K562 (cell line): ENCODE results near the gene SRBD1. TPM values are rescaled to one million over a fixed set of nuclear protein-coding genes. Genes with fewer than 3 reads are reported as not detected.
A peak's percentile ranks its signal among the peaks of the same experiment; 100 is the strongest.

Source experiments
- DPF2 ChIP-seq: fragments of 450-650 bp; IDR thresholded peaks from 2 replicates; pipeline ENCODE4 v1.6.1; 2016
- FOSL1 ChIP-seq: fragments of 200-800 bp; sonication (Bioruptor generic); conservative IDR thresholded peaks from 2 replicates; pipeline ENCODE4 v1.6.1; 2016; ENCODE audit warnings: missing genetic modification characterization, missing compliant biosample characterization
- GTF2F1 ChIP-seq: IDR thresholded peaks from 2 replicates; pipeline ENCODE4 v1.6.1; 2011; ENCODE audit warnings: low read depth, low read length, improper control_type of control experiment
- HDAC3 ChIP-seq: fragments of 450-650 bp; IDR thresholded peaks from 2 replicates; pipeline ENCODE4 v1.6.1; 2018; ENCODE audit warnings: borderline replicate concordance, mild to moderate bottlenecking, moderate library complexity; ENCODE audit not compliant: partially characterized antibody
- KLF13 ChIP-seq: fragments of 450-650 bp; IDR thresholded peaks from 2 replicates; pipeline ENCODE4 v1.6.1; 2016; ENCODE audit warnings: missing genetic modification characterization, low read depth, mild to moderate bottlenecking, missing compliant biosample characterization, moderate library complexity, borderline replicate concordance
- NCOA6 ChIP-seq: fragments of 450-650 bp; IDR thresholded peaks from 2 replicates; pipeline ENCODE4 v1.6.1; 2017; ENCODE audit warnings: mild to moderate bottlenecking
- NFE2 ChIP-seq: IDR thresholded peaks from 2 replicates; pipeline ENCODE4 v1.6.1; 2014; ENCODE audit warnings: antibody characterized with exemption, low read depth
- NR4A1 ChIP-seq, 2 experiments: fragments of 250-450 bp in 1 of 2; fragments of 450-650 bp in 1 of 2; sonication (Bioruptor Pico) in 1 of 2; IDR thresholded peaks; 2 replicates each; pipeline versions ENCODE4 v1.4.0 to v1.6.1; 2016 to 2020; ENCODE audit warnings: mild to moderate bottlenecking in 2 of 2, missing compliant biosample characterization in 1 of 2, missing genetic modification characterization in 1 of 2, moderate library complexity in 1 of 2
- SMAD3 ChIP-seq: fragments of 450-650 bp; formaldehyde crosslinking; conservative IDR thresholded peaks from 2 replicates; pipeline ENCODE4 v1.4.0; 2020; ENCODE audit warnings: mild to moderate bottlenecking
- SRSF1 ChIP-seq: fragments of 200-400 bp; formaldehyde crosslinking; IDR thresholded peaks from 2 replicates; pipeline ENCODE4 v1.6.1; 2017; ENCODE audit warnings: mild to moderate bottlenecking, low read depth, low read length, moderate library complexity
- SRSF7 ChIP-seq: fragments of 200-400 bp; formaldehyde crosslinking; optimal IDR thresholded peaks from 2 replicates; pipeline ENCODE3; 2017; ENCODE audit warnings: mild to moderate bottlenecking, low read depth, low read length
- TAF15 ChIP-seq: fragments of 200-400 bp; formaldehyde crosslinking; IDR thresholded peaks from 2 replicates; pipeline ENCODE4 v1.6.1; 2017; ENCODE audit warnings: mild to moderate bottlenecking, low read depth, low read length, moderate library complexity
- TAL1 ChIP-seq: fragments of 450-650 bp; IDR thresholded peaks from 2 replicates; pipeline ENCODE4 v1.6.1; 2016; ENCODE audit warnings: mild to moderate bottlenecking
- ZNF232 ChIP-seq: sonication (generic); formaldehyde crosslinking; IDR thresholded peaks from 2 replicates; pipeline ENCODE4 v1.8.0; 2022; ENCODE audit warnings: mild to moderate bottlenecking, missing genetic modification reagents
- ZNF263 ChIP-seq: sonication (generic); formaldehyde crosslinking; IDR thresholded peaks from 2 replicates; pipeline ENCODE4 v1.8.0; 2022; ENCODE audit warnings: mild to moderate bottlenecking, missing genetic modification reagents, borderline replicate concordance
- ZNF3 ChIP-seq: fragments of 250-450 bp; sonication (Bioruptor Pico); IDR thresholded peaks from 2 replicates; pipeline ENCODE4 v1.5.0; 2021; ENCODE audit warnings: mild to moderate bottlenecking, moderate library complexity
- ZNF324 ChIP-seq: fragments of 250-450 bp; sonication (Bioruptor Pico); IDR thresholded peaks from 2 replicates; pipeline ENCODE4 v1.4.0; 2020; ENCODE audit warnings: mild to moderate bottlenecking
- ZSCAN32 ChIP-seq: fragments of 450-650 bp; formaldehyde crosslinking; IDR thresholded peaks from 2 replicates; pipeline ENCODE4 v1.4.0; 2020; ENCODE audit warnings: mild to moderate bottlenecking, moderate library complexity
- polyA plus RNA-seq, 8 experiments: library from polyadenylated mRNA; depleted of rRNA in 4 of 8; stranded (reverse) in 5 of 8; unstranded in 3 of 8; fragments of >200 nt; fragmentation: Nextera tagmentation in 2 of 8; fragmentation: Illumina TruSeq in 1 of 8; extraction: Ambion mirVana in 2 of 8; extraction: Trizol in 1 of 8; gene quantifications; 2 replicates each; pipeline versions ENCODE4 v1.2.1 to v1.2.3, GENCODE V29; 2011 to 2014; ENCODE audit warnings: inconsistent platforms in 1 of 8, missing spikeins in 1 of 8
- total RNA-seq, 7 experiments: library from RNA; depleted of rRNA in 6 of 7; stranded (reverse); fragments of >200 nt in 6 of 7; fragmentation: Illumina TruSeq in 2 of 7; extraction: Trizol in 2 of 7; gene quantifications; 2 replicates each; pipeline versions ENCODE4 v1.2.1 to v1.2.3, GENCODE V29; 2011 to 2021; ENCODE audit warnings: low replicate concordance in 1 of 7
- TF ChIP-seq, protein P1 (sequence below): conservative IDR thresholded peaks from 2 replicates; pipeline ENCODE4 v1.6.1; 2011; ENCODE audit warnings: low read depth, mild to moderate bottlenecking, low read length; ENCODE audit not compliant: control insufficient read depth
- TF ChIP-seq, protein P2 (sequence below), 2 experiments: IDR thresholded peaks in 1 of 2; conservative IDR thresholded peaks in 1 of 2; 2 replicates each; pipeline ENCODE4 v1.6.1; 2016; ENCODE audit warnings: low read depth in 2 of 2, mild to moderate bottlenecking in 1 of 2, missing compliant biosample characterization in 1 of 2, missing genetic modification characterization in 1 of 2, moderate library complexity in 1 of 2
- TF ChIP-seq, protein P3 (sequence below), 3 experiments: fragments of 200-800 bp in 1 of 3; sonication (Bioruptor generic) in 1 of 3; sonication (generic) in 1 of 3; formaldehyde crosslinking in 1 of 3; IDR thresholded peaks; 2 replicates each; pipeline versions ENCODE4 v1.6.1 to v1.8.0; 2016 to 2022; ENCODE audit warnings: mild to moderate bottlenecking in 2 of 3, missing compliant biosample characterization in 2 of 3, missing genetic modification characterization in 2 of 3, missing genetic modification reagents in 1 of 3
- TF ChIP-seq, protein P4 (sequence below): sonication (generic); formaldehyde crosslinking; IDR thresholded peaks from 2 replicates; pipeline ENCODE4 v1.8.0; 2022; ENCODE audit warnings: mild to moderate bottlenecking, missing genetic modification reagents

The SRBD1 gene
- total and polyA plus RNA-seq, 9 of the 15 experiments (the other 6 are each of a cell fraction or from before 2014, with no cell fraction given) = 6.9 to 23.2 (median 14.7) TPM

DNA sequence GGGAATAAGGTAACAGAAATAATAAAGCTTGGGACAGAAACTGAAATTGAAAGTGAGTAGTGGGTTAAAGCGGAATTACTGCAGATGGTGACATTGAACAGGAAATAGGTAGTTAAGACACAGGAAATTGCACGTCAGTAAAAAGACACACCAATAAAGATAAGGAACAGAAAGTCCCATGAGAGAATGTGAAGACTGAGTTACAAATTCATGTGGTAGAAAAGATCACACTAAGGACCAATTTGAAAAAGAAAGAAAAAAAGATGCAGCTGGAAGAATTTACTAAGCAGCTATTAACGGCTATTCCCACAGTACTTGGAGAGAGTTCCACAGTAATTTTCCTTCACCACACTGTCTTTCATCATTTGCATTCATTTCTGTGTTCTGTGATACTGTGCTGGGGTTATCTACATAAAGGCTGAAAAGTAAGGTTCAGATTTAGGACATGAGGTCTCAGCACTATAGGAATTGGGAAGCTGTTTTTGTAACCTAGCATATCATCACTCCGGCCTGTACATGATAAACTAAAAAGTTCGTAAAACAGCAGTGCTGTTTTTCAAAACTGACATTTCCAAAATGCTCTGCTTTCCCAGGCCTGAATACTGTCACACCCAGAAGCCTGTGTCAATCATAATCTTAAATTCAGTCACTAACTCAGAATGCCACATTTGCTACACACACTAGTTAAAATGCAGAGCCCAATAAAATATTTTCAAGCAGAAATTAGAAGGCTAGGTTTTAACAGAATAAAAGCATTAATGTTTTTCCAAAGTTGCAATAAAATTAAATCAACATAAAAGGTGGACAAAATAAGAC is 42.9 kb downstream of the SRBD1 start (continued):
- TF ChIP-seq SMAD3 (CRISPR knock-in tag) (no peak), FOSL1 (tag) (no peak), ZNF324 (CRISPR knock-in tag) (no peak), GTF2F1 (no peak), TAF15 (no peak), NCOA6 (no peak), ZNF263 (no peak), NFE2 (no peak), ZNF232 (CRISPR knock-in tag) (no peak), NR4A1 (CRISPR knock-in tag; IDR thresholded peaks at IDR 0.05) (no peak), NR4A1 (tag; IDR thresholded peaks at IDR 0.05) (no peak), SRSF1 (no peak), HDAC3 (no peak), TAL1 (no peak), KLF13 (tag) (no peak), DPF2 (peak; percentile 48; the same call in 1 of the 2 replicates), ZSCAN32 (CRISPR knock-in tag) (no peak), SRSF7 (no peak), ZNF3 (CRISPR knock-in tag) (no peak)
- TF ChIP-seq, protein P1, sequence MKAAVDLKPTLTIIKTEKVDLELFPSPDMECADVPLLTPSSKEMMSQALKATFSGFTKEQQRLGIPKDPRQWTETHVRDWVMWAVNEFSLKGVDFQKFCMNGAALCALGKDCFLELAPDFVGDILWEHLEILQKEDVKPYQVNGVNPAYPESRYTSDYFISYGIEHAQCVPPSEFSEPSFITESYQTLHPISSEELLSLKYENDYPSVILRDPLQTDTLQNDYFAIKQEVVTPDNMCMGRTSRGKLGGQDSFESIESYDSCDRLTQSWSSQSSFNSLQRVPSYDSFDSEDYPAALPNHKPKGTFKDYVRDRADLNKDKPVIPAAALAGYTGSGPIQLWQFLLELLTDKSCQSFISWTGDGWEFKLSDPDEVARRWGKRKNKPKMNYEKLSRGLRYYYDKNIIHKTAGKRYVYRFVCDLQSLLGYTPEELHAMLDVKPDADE = no peak
- TF ChIP-seq, protein P2, sequence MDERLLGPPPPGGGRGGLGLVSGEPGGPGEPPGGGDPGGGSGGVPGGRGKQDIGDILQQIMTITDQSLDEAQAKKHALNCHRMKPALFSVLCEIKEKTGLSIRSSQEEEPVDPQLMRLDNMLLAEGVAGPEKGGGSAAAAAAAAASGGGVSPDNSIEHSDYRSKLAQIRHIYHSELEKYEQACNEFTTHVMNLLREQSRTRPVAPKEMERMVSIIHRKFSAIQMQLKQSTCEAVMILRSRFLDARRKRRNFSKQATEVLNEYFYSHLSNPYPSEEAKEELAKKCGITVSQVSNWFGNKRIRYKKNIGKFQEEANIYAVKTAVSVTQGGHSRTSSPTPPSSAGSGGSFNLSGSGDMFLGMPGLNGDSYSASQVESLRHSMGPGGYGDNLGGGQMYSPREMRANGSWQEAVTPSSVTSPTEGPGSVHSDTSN (CRISPR knock-in tag; IDR thresholded peaks at IDR 0.05; ENCODE audit: low read depth) = no peak
- TF ChIP-seq, protein P2 (tag; conservative IDR thresholded peaks at IDR 0.05; ENCODE audit: low read depth) = peak; percentile 30; the same call in 1 of the 2 replicates
- TF ChIP-seq, protein P3, sequence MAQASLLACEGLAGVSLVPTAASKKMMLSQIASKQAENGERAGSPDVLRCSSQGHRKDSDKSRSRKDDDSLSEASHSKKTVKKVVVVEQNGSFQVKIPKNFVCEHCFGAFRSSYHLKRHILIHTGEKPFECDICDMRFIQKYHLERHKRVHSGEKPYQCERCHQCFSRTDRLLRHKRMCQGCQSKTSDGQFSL (CRISPR knock-in tag; IDR thresholded peaks at IDR 0.05) = no peak
- TF ChIP-seq, protein P3 (tag; IDR thresholded peaks at IDR 0.05) = no peak
- TF ChIP-seq, protein P4, sequence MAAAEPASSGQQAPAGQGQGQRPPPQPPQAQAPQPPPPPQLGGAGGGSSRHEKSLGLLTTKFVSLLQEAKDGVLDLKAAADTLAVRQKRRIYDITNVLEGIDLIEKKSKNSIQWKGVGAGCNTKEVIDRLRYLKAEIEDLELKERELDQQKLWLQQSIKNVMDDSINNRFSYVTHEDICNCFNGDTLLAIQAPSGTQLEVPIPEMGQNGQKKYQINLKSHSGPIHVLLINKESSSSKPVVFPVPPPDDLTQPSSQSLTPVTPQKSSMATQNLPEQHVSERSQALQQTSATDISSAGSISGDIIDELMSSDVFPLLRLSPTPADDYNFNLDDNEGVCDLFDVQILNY (CRISPR knock-in tag) = no peak
